ENCODE results near the gene HMGXB3.
A peak's percentile ranks its signal among the peaks of the same experiment; 100 is the strongest.
"Not testable (repeated sequence)": the region's sequence is repeated elsewhere in the genome, so short reads cannot be mapped to it uniquely, and the experiment has no call there.

Gene HMGXB3

GRCh38 chr5:150021491-150022157, 21.1 kb downstream of the HMGXB3 start:
- DNase-seq: peak in 2 of 56 donors; percentile 5 to 33

GRCh38 chr5:150022158-150022531, 21.6 kb downstream of the HMGXB3 start:
- DNase-seq: peak in 1 of 56 donors; percentile 33

- DNase-seq: no peak
Measured at GRCh38 chr5:150022681-150023080, 22.1 kb downstream of the HMGXB3 start.

DNA sequence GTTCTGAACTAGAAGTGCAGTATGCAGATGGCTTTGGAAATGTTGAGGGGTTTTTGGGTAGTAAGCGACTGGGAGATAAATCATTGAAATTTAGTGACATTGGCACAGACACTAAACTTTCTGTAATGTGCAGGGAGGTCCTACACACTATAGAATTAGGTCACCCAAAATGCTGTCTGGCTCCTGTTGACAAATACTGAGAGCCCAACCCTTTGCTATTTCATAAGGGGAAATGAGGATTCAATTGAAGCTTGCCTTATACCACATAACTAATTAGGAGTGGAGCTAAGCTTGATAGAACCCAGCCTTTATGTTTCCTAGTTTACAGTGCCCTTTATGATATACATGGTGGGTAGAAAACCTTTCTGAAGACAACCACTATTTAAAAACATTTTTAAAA, 22.6 kb downstream of the HMGXB3 start:
- DNase-seq: no peak

DNA sequence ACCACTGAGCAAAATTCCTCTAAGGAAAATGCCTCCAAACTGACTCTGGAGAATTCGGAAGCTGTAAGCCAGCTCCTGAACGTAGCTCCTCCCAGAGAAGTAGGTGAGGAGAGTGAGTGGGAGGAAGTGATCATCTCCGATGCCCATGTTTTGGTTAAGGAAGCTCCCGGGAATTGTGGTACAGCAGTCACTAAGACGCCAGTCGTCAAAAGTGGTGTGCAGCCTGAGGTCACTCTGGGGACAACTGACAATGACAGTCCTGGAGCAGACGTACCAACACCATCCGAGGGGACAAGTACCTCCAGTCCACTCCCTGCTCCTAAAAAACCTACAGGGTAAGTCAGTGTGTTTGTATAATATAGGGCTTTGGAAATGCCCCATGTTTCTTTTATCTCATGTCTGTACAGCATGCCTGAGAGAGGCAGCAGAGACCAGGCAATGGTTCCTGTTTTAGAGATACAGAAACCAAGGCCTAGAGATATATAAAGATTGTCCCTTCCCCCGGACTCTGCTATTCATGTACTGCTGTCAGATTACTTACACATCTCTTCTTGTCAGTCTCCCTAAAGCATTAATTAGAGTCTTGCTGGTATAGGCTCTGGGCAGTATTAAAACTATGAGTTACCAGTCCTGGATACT, 23.9 kb downstream of the HMGXB3 start:
- peak in 1 of 56 donors; percentile 15 for DNase-seq

DNA sequence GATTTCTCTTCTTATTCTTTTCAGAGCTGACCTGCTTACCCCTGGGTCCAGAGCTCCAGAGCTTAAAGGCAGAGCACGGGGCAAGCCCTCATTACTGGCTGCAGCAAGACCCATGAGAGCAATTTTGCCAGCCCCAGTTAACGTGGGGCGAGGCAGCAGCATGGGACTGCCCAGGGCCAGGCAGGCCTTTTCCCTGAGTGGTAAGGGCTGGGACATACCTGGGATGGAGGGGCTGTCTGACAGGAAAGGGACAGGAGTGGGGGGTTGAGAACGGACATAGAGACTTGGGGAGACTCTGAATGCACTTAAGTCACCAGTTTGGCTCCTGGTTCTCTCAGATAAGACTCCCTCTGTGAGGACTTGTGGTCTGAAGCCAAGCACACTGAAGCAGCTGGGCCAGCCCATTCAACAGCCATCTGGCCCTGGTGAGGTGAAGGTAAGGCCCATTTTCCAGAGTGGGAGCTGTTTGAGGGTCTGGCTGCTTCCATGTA, 26.2 kb downstream of the HMGXB3 start:
- no peak for DNase-seq

DNA sequence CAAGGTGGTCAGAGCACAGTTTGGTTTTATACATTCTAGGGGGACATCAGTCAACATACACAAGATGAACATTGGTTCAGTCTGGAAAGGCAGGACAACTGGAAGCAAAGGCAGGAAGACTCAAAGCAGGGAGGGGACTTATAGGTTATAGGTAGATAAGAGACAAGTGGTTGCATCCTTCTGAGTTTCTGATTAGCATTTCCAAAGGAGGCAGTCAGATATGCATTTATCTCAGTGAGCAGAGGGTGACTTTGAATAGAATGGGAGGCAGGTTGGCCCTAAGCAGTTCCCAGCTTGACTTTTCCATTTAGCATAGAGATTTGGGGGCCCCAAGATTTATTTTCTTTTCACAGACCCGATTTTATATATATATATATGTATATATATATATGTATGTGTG, 27.5 kb downstream of the HMGXB3 start:
- DNase-seq: not testable (repeated sequence)

DNA sequence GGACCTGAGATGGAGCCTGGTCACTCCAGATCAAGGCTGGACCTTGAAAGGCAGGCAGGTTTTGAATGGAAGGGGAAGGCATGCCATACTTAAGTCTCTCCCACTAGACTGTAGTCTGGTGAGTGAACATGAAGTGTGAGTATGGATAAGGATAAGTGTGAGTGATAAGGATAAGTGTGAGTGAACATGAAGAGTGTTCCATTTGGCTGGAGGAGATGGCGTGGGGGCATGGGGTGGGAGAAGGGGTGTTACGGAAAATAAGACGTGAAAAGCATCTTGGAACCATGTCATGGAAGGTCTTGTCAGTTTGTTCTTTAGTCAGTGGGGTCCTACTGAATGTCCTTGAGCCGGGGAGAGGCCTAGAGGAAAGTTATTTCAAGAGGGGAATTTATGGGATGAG, 32.8 kb downstream of the HMGXB3 start:
- DNase-seq: no peak

DNA sequence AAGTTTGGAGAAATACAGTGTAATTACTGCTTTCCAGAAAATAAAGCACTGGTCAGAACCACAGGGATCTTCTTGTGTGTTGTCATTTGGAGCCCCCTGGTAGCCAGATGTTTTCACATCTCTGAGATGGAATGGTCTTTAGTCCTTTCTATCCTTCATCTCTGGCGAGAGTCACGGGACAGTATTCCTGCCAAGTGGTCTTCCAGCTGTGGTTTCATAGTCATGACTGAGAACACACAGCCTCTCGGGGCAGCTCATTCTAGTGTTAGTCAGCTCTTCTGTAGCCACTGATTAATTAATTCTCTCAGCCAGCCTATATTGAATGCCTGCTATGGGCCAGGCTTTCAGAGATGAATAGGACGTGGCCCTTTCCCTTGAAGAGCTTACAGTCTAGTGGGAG, 34.1 kb downstream of the HMGXB3 start:
- no peak for DNase-seq

DNA sequence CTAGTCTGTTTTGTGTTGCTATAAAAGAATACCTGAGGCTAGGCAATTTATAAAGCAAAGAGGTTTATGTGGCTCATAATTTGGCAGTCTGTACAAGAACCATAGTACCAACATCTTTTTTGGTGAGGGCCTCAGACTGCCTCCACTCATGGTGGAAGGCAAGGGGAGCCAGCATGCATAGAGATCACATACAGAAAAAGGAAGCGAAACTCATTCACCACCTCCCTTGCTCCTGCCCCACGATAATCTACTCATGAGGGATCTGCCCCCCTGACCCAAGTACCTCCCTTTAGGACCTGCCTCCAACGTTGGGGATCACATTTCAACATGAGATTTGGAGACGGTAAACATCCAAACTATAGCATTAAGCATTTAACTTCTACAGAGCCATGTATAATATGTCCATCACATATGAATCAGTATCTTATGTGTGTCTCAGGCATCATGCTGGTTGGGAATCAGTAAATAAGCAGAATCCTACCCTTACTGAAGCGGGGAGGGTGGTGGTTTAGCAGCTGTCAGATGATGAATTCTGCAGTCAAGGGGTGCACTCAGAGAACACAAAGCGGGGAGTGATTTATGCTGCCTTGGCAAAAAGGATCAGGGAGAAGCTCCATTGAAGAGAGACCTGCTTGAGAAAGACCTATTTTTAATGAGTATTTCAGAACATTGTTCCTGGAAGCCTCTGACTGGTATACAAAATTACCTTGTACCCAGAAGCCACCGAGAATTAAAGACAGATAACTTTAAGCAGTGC, 34.8 kb downstream of the HMGXB3 start:
- no peak for DNase-seq

DNA sequence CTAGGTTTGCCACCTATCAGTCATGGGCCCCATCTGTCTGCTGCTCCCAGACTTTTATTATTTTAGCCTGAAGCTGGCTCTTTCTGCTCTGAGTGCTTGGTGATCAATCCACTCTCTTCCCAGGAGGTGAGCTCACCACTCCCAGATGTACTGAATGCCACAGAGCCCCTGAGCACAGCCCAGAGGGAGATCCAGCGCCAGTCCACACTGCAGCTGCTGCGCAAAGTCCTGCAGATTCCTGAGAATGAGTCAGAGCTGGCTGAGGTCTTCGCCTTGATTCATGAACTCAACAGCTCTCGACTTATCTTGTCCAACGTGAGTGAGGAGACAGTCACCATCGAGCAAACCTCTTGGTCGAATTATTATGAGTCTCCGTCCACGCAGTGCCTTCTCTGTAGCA, 36.0 kb downstream of the HMGXB3 start:
- no peak for DNase-seq

DNA sequence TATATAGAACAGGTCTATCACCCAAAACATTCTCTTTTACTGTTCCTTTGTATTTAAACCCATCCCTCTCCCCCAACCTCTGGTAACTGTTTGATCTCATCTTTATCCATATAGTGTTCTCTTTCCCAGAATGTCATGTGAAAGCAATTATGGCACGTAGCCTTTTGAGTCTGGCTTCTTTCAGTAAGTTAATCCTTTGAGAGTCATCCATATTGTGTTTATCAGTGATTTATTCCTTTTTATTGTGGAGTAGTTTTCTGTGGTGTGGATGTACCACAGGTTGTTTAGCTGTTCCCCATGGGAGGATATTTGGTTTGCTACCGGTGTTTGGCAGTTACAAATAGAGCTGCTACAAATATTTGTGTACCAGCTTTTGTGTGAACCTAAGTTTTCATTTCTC, 38.0 kb downstream of the HMGXB3 start:
- no peak for DNase-seq

DNA sequence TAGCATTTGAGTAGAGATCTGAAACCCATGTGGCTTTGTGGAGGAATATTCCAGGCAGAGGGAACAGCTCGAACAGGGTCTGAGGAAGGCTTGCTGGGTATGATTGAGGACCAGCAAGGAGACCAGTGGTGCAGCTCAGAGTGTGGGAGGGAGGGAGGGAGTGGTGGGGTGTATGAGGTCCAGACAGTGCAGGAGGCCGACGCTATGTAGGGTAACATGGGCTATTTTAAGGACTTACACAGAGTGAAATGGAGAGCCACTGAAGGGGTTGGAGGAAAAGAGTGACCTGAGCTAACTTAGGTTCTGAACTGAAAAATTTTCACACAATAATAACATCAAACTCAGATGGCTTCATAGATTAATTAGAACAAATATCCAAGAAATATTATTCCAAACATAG, 41.9 kb downstream of the HMGXB3 start:
- no peak for DNase-seq

DNA sequence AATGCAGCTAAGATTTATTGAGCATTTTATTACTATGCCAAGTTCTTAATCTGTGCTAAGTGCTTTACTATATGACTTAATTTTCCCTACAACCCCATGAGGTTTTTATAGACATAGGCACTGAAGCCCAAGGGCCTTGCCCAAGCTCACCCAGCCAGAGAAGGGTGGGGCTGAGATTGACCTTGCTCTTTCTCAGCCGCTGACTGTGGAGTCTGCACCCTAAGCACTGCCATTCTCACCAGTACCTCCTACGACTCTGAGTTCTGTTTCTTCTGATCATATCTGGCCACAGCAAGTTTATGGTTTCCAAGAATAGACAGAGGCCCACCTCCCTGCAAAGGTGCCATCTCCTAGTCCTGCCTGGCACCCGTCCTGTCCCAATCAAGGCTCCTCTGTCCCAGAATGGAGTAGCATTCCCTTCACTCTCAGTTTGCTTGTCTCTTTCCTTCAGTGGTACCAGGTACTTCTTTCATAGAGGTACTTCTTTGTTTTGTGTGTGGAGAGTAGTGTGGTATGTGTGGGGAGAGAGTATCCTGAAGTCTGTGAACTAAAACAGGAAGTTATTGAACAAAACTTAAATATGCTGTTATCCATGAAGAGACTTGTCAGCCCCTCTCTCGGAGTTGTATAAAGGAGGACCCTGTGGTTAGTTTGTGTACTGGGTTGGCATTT, 43.3 kb downstream of the HMGXB3 start:
- no peak for DNase-seq

DNA sequence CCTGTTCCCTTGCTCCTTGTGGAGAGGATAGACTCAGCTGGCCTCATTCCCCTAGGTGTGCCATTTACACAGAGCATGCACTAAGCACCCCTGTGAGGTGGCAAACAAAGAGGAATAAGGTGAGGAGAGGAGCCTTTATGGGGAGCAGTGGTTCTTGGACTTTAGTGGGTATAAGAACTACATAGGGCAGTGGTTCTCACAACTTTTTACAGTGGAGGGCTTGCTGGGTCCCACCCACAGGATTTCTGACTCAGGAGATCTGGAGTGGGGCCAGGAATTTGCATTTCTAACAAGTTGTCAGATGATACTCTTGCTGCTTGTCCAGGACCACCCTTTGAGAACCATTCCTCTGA, 43.8 kb downstream of the HMGXB3 start:
- DNase-seq: no peak

GRCh38 chr5:150044712-150045111, 44.2 kb downstream of the HMGXB3 start:
- DNase-seq: no peak

DNA sequence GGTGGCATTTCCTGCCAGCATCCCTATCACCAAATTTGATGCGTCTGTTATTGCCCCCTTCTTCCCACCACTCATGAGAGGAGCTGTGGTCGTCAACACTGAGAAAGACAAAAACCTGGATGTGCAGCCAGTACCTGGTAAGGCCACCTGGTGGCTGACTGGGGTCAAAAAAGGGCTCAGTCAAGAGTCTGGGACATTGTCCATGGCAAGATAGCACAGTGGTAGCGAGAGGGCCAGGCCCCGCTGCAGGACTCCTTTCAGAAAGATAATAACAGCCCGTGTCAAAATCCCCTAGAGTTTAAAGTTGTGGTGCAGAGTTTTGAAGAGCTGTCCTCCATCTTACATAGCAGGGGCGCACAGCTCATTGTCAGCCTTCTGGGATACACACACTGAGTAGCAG, 45.0 kb downstream of the HMGXB3 start:
- no peak for DNase-seq

GRCh38 chr5:150046031-150046430, 45.5 kb downstream of the HMGXB3 start:
- DNase-seq: no peak

DNA sequence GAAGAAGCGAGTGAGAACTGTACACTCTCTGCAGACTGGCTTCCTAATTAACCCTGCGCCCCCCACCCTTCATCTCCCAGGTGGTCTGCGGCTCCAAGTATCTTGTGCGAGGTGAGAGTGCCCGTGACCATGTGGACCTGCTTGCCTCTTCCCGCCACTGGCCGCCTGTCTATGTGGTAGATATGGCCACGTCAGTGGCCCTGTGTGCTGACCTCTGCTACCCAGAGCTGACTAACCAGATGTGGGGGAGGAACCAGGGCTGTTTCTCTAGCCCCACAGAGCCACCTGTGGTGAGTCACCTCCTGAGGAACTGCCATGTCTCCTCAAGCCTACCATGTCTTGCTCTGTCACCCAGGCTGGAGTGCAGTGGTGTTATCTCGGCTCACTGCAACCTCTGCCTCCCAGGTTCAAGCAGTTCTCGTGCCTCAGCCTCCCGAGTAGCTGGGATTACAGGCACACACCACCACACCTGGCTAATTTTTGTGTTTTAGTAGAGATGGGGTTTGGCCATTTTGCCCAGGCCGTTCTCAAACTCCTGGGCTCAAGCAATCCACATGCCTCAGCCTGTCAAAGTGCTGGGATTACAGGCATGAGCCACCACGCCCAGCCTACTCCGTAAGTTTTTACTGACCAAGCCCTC, 49.8 kb downstream of the HMGXB3 start:
- DNase-seq: not testable (repeated sequence)

GRCh38 chr5:150051657-150052195, 51.2 kb downstream of the HMGXB3 start:
- DNase-seq: no peak

Measured in amygdala (tissue), 56 donors.